Islet precursor cell (in vitro differentiated cells): Measurements from ENCODE around the gene PTPRCAP.

ENCODE experiments used
- DNase-seq: peaks from one replicate; pipeline ENCODE4 v3.0.0-alpha.2; 2018

Gene PTPRCAP

GRCh38 chr11:67423466-67423865 is 14.0 kb downstream of the PTPRCAP start:
- no peak for DNase-seq

GRCh38 chr11:67422891-67423290 is 14.6 kb downstream of the PTPRCAP start:
- DNase-seq = peak; percentile 87

- DNase-seq = no peak
These were observed 16.0 kb downstream of the PTPRCAP start for GRCh38 chr11:67421430-67422031.

- DNase-seq = peak; percentile 99
These were observed 16.6 kb downstream of the PTPRCAP start for GRCh38 chr11:67420646-67421429.

GRCh38 chr11:67420147-67420645 is 17.3 kb downstream of the PTPRCAP start:
- DNase-seq = no peak

- DNase-seq = no peak
These were observed 18.0 kb downstream of the PTPRCAP start for GRCh38 chr11:67419325-67420049.

GRCh38 chr11:67418476-67419281 is 18.8 kb downstream of the PTPRCAP start:
- DNase-seq = no peak

- DNase-seq = no peak
These were observed 20.1 kb downstream of the PTPRCAP start for GRCh38 chr11:67417425-67417824.

GRCh38 chr11:67416416-67417335 is 20.8 kb downstream of the PTPRCAP start:
- no peak for DNase-seq

GRCh38 chr11:67415501-67416304 is 21.8 kb downstream of the PTPRCAP start, which contains the start of gene CARNS1:
TSS of gene CARNS1 (plus strand) at chr11:67415678. CDS start at chr11:67416200, 522 bp downstream.
- no peak for DNase-seq

GRCh38 chr11:67413266-67413849 is 24.1 kb downstream of the PTPRCAP start:
- DNase-seq = no peak

GRCh38 chr11:67412495-67413179 is 24.8 kb downstream of the PTPRCAP start:
- no peak for DNase-seq

GRCh38 chr11:67411785-67412152 is 25.7 kb downstream of the PTPRCAP start:
- no peak for DNase-seq

GRCh38 chr11:67410984-67411784 is 26.3 kb downstream of the PTPRCAP start:
- DNase-seq = no peak

- no peak for DNase-seq
These were observed 27.1 kb downstream of the PTPRCAP start for GRCh38 chr11:67410369-67410831.

- peak; percentile 75 for DNase-seq
These were observed 27.6 kb downstream of the PTPRCAP start for GRCh38 chr11:67409781-67410368.

- DNase-seq = no peak
These were observed 28.2 kb downstream of the PTPRCAP start for GRCh38 chr11:67409261-67409666.
